RWPE2 (cell line): ENCODE measurements around the gene TRAF5.
"Not testable (repeated sequence)": the region's sequence is repeated elsewhere in the genome, so short reads cannot be mapped to it uniquely, and the experiment has no call there.

ENCODE experiments used
- ATAC-seq: fragments of 200-7000 bp; cut with Tn5 transposase; 3 replicates; pipeline ENCODE4 v1.9.1; 2021; ENCODE audit warnings: low read depth
- DNase-seq: peaks from one replicate; pipeline ENCODE4 v3.0.0-alpha.2; 2020; ENCODE audit warnings: low spot score
- H3K27ac ChIP-seq: fragments of 450-650 bp; 2 replicates; pipeline ENCODE4 v1.5.1; 2017; ENCODE audit warnings: mild to moderate bottlenecking; ENCODE audit not compliant: poor library complexity, severe bottlenecking
- H3K27me3 ChIP-seq: fragments of 250-450 bp; sonication (Bioruptor Pico); 2 replicates; pipeline ENCODE4 v1.5.1; 2021; ENCODE audit warnings: mild to moderate bottlenecking, moderate library complexity; ENCODE audit not compliant: insufficient read depth, poor library complexity, severe bottlenecking
- H3K36me3 ChIP-seq: fragments of 250-450 bp; sonication (Bioruptor Pico); 2 replicates; pipeline ENCODE4 v1.5.1; 2020; ENCODE audit warnings: low read depth, mild to moderate bottlenecking, moderate library complexity
- H3K4me1 ChIP-seq: fragments of 250-450 bp; sonication (Bioruptor Pico); 2 replicates; pipeline ENCODE4 v1.5.1; 2021; ENCODE audit warnings: mild to moderate bottlenecking, moderate library complexity; ENCODE audit not compliant: insufficient read depth, poor library complexity, severe bottlenecking
- H3K4me3 ChIP-seq: fragments of 250-450 bp; sonication (Bioruptor Pico); 2 replicates; pipeline ENCODE4 v1.5.1; 2021; ENCODE audit warnings: mild to moderate bottlenecking, moderate library complexity; ENCODE audit not compliant: severe bottlenecking
- H3K9me3 ChIP-seq: fragments of 250-450 bp; sonication (Bioruptor Pico); 2 replicates; pipeline ENCODE4 v1.5.1; 2021; ENCODE audit warnings: mild to moderate bottlenecking, moderate library complexity; ENCODE audit not compliant: severe bottlenecking
- CTCF ChIP-seq: fragments of 450-650 bp; IDR thresholded peaks from one replicate; pipeline ENCODE4 v1.5.1; 2017; ENCODE audit warnings: mild to moderate bottlenecking, moderate library complexity; ENCODE audit not compliant: poor library complexity, severe bottlenecking

The TRAF5 gene

GRCh38 chr1:211320980-211321379 lies 5.7 kb upstream of the TRAF5 start:
- Histone ChIP-seq H3K4me1 (no peaks in the 10 kb centered on the region), H3K9me3 (no peaks in the 10 kb centered on the region), H3K27ac (no peak overlapping the region), H3K4me3 (no peak overlapping the region), H3K27me3 (no peaks in the 10 kb centered on the region), H3K36me3 (no peaks in the 10 kb centered on the region)
- no peak for TF ChIP-seq CTCF
- DNase-seq (no peak), ATAC-seq (peak; percentile 82)

GRCh38 chr1:211321646-211322045 lies 5.0 kb upstream of the TRAF5 start:
- H3K27ac ChIP-seq, H3K4me3 ChIP-seq, H3K27me3 ChIP-seq, H3K4me1 ChIP-seq, H3K9me3 ChIP-seq, DNase-seq, H3K36me3 ChIP-seq, ATAC-seq: not testable (repeated sequence)

- Histone ChIP-seq H3K4me3 (no peak overlapping the region), H3K27me3 (no peaks in the 10 kb centered on the region), H3K36me3 (no peaks in the 10 kb centered on the region), H3K27ac (no peak overlapping the region), H3K9me3 (no peaks in the 10 kb centered on the region), H3K4me1 (no peaks in the 10 kb centered on the region)
- TF ChIP-seq CTCF = peak; percentile 78
- DNase-seq = no peak
- peak; percentile 64 for ATAC-seq
Measured at GRCh38 chr1:211323156-211324063, 3.2 kb upstream of the TRAF5 start.

- H3K4me1 ChIP-seq = no peaks in the 10 kb centered on the region
- no peak for DNase-seq
Measured at GRCh38 chr1:211324992-211325775, 1.4 kb upstream of the TRAF5 start.

More at GRCh38 chr1:211324992-211325775, 1.4 kb upstream of the TRAF5 start:
- ATAC-seq = no peak
- Histone ChIP-seq H3K27ac (no peak overlapping the region), H3K27me3 (no peaks in the 10 kb centered on the region), H3K4me3 (no peak overlapping the region), H3K9me3 (no peaks in the 10 kb centered on the region), H3K36me3 (no peaks in the 10 kb centered on the region)
- no peak for TF ChIP-seq CTCF
